GM12873 (cell line): ENCODE measurements around the gene MACROD2.

Source experiments
- CTCF ChIP-seq: IDR thresholded peaks from 2 replicates; pipeline ENCODE4 v1.5.1; 2012; ENCODE audit warnings: low read depth, mild to moderate bottlenecking, moderate library complexity, low read length, control low read depth; ENCODE audit not compliant: insufficient read depth; ENCODE audit errors: missing control alignments

MACROD2 gene

GRCh38 chr20:14360416-14360815, 365.1 kb downstream of the MACROD2 start:
- no peak for TF ChIP-seq CTCF

GRCh38 chr20:14361509-14362345, 366.4 kb downstream of the MACROD2 start:
- no peak for TF ChIP-seq CTCF

- TF ChIP-seq CTCF = no peak
These were observed 378.9 kb downstream of the MACROD2 start for GRCh38 chr20:14374196-14374595.

GRCh38 chr20:14375416-14375985, 380.2 kb downstream of the MACROD2 start:
- no peak for TF ChIP-seq CTCF

- TF ChIP-seq CTCF = no peak
These were observed 383.0 kb downstream of the MACROD2 start for GRCh38 chr20:14378326-14378725.

- TF ChIP-seq CTCF = no peak
These were observed 388.0 kb downstream of the MACROD2 start for GRCh38 chr20:14383335-14383734.

- no peak for TF ChIP-seq CTCF
These were observed 389.3 kb downstream of the MACROD2 start for GRCh38 chr20:14384416-14385175.
